Fibroblast of lung (primary cell): ENCODE data around the gene C1R. TPM values are rescaled to one million over a fixed set of nuclear protein-coding genes. Genes with fewer than 3 reads are reported as not detected.
A peak's percentile ranks its signal among the peaks of the same experiment; 100 is the strongest.

ENCODE experiments used
- DNase-seq, 2 donors: peaks; one replicate each; pipeline versions ENCODE4 v3.0.0 to v3.0.0-alpha.2; 2010; ENCODE audit warnings: low read depth in 2 of 2
- H2AFZ ChIP-seq: 2 replicates; pipeline ENCODE4 v1.5.1; 2012; ENCODE audit warnings: low read length, control low read depth, inconsistent platforms
- H3K27ac ChIP-seq: 2 replicates; pipeline ENCODE4 v1.5.1; 2011; ENCODE audit warnings: low read length, control low read depth; ENCODE audit not compliant: insufficient read depth
- H3K27me3 ChIP-seq: 2 replicates; pipeline ENCODE4 v1.5.1; 2011; ENCODE audit warnings: mild to moderate bottlenecking, low read length; ENCODE audit not compliant: control insufficient read depth, insufficient read depth
- H3K36me3 ChIP-seq: 2 replicates; pipeline ENCODE4 v1.5.1; 2011; ENCODE audit warnings: low read length; ENCODE audit not compliant: control insufficient read depth, insufficient read depth
- H3K4me1 ChIP-seq: 2 replicates; pipeline ENCODE4 v1.5.1; 2011; ENCODE audit warnings: low read length; ENCODE audit not compliant: control insufficient read depth, insufficient read depth; ENCODE audit errors: extremely low read depth
- H3K4me2 ChIP-seq: 2 replicates; pipeline ENCODE4 v1.5.1; 2011; ENCODE audit warnings: low read length, control low read depth; ENCODE audit not compliant: insufficient read depth; ENCODE audit errors: extremely low read depth
- H3K4me3 ChIP-seq, 4 experiments: fragments of 200-600 bp in 1 of 4; sonication (generic) in 1 of 4; replicated peaks in 1 of 4; 2 replicates each; pipeline ENCODE4 v1.5.1; 2011 to 2016; ENCODE audit warnings: low read length in 4 of 4, low read depth in 3 of 4, mild to moderate bottlenecking in 3 of 4, control low read depth in 2 of 4, inconsistent platforms in 1 of 4, mixed read lengths in 1 of 4; ENCODE audit not compliant: insufficient read depth in 1 of 4; ENCODE audit errors: control extremely low read depth in 1 of 4
- H3K79me2 ChIP-seq: 2 replicates; pipeline ENCODE4 v1.5.1; 2012; ENCODE audit warnings: mild to moderate bottlenecking, low read length, inconsistent platforms; ENCODE audit not compliant: control insufficient read depth, insufficient read depth
- H3K9ac ChIP-seq: 2 replicates; pipeline ENCODE4 v1.5.1; 2011; ENCODE audit warnings: mild to moderate bottlenecking, low read length, control low read depth; ENCODE audit not compliant: insufficient read depth
- H3K9me3 ChIP-seq: 2 replicates; pipeline ENCODE4 v1.5.1; 2012; ENCODE audit warnings: low read depth, low read length; ENCODE audit not compliant: control insufficient read depth, insufficient read depth
- H4K20me1 ChIP-seq: 2 replicates; pipeline ENCODE4 v1.5.1; 2011; ENCODE audit warnings: low read length; ENCODE audit not compliant: control insufficient read depth, insufficient read depth; ENCODE audit errors: extremely low read depth
- CTCF ChIP-seq, 2 donors: IDR thresholded peaks in 1 of 2; conservative IDR thresholded peaks in 1 of 2; 1 replicate in 1 of 2; 2 replicates in 1 of 2; pipeline ENCODE4 v1.5.1; 2011 to 2012; ENCODE audit warnings: low read length in 2 of 2, control low read depth in 1 of 2, inconsistent platforms in 1 of 2, low read depth in 1 of 2, mild to moderate bottlenecking in 1 of 2
- EZH2 ChIP-seq: IDR thresholded peaks from 2 replicates; pipeline ENCODE4 v1.5.1; 2012; ENCODE audit warnings: low read length, control low read depth, mild to moderate bottlenecking; ENCODE audit errors: missing control alignments
- polyA plus RNA-seq, 2 donors: library from polyadenylated mRNA; depleted of rRNA in 1 of 2; stranded (reverse) in 1 of 2; unstranded in 1 of 2; fragments of >200 nt; gene quantifications; 2 replicates each; pipeline ENCODE4 v1.2.1, GENCODE V29; 2011 to 2012; ENCODE audit warnings: missing spikeins in 1 of 2
- total RNA-seq: library from RNA; depleted of rRNA; stranded (reverse); fragments of >200 nt; gene quantifications from 2 replicates; pipeline ENCODE4 v1.2.1, GENCODE V29; 2014

The C1R gene
- total and polyA plus RNA-seq, 2 donors (not counting 1 experiment from before 2014, with no cell fraction given) = 407 to 617 TPM

GRCh38 chr12:7078163-7078562 lies 14.1 kb downstream of the C1R start:
- no peaks in the 10 kb centered on the region for H3K79me2 ChIP-seq
- H3K4me1 ChIP-seq = peaks cover 24% of the 10 kb centered on the region
- no peak for DNase-seq
- no peak overlapping the region for H3K27ac ChIP-seq
- no peak overlapping the region for H2AFZ ChIP-seq
- H4K20me1 ChIP-seq = no peaks in the 10 kb centered on the region
- no peak overlapping the region for H3K9ac ChIP-seq
- no peaks in the 10 kb centered on the region for H3K27me3 ChIP-seq
- no peaks in the 10 kb centered on the region for H3K9me3 ChIP-seq
- H3K4me3 ChIP-seq = no peak overlapping the region
- peaks cover 17% of the 10 kb centered on the region for H3K36me3 ChIP-seq
- H3K4me2 ChIP-seq = no peak overlapping the region
- TF ChIP-seq CTCF (conservative IDR thresholded peaks at IDR 0.05 in 1 of 2, IDR thresholded peaks at IDR 0.05 in 1 of 2; ENCODE audit: low read depth in 1 of 2, low read length in 2 of 2) (no peak), EZH2 (no peak)

GRCh38 chr12:7076493-7076892 lies 15.8 kb downstream of the C1R start:
- DNase-seq = no peak
- no peak for TF ChIP-seq EZH2
- TF ChIP-seq CTCF (conservative IDR thresholded peaks at IDR 0.05 in 1 of 2, IDR thresholded peaks at IDR 0.05 in 1 of 2; ENCODE audit: low read depth in 1 of 2, low read length in 2 of 2) = no peak
- no peaks in the 10 kb centered on the region for H3K9me3 ChIP-seq
- peaks cover 9% of the 10 kb centered on the region for H3K36me3 ChIP-seq
- H3K27ac ChIP-seq = no peak overlapping the region
- H3K79me2 ChIP-seq = no peaks in the 10 kb centered on the region
- H2AFZ ChIP-seq = no peak overlapping the region
- no peaks in the 10 kb centered on the region for H3K27me3 ChIP-seq
- H3K4me3 ChIP-seq = no peak overlapping the region
- peaks cover 24% of the 10 kb centered on the region for H3K4me1 ChIP-seq
- no peaks in the 10 kb centered on the region for H4K20me1 ChIP-seq
- no peak overlapping the region for H3K9ac ChIP-seq
- no peak overlapping the region for H3K4me2 ChIP-seq

GRCh38 chr12:7075939-7076338 lies 16.3 kb downstream of the C1R start:
- Histone ChIP-seq H3K27me3 (no peaks in the 10 kb centered on the region), H3K4me2 (no peak overlapping the region), H3K4me3 (no peak overlapping the region), H4K20me1 (no peaks in the 10 kb centered on the region), H2AFZ (no peak overlapping the region), H3K79me2 (no peaks in the 10 kb centered on the region), H3K9ac (no peak overlapping the region), H3K36me3 (peaks cover 6% of the 10 kb centered on the region), H3K9me3 (no peaks in the 10 kb centered on the region), H3K27ac (no peak overlapping the region), H3K4me1 (peaks cover 24% of the 10 kb centered on the region)
- TF ChIP-seq EZH2 = no peak
- no peak for TF ChIP-seq CTCF (conservative IDR thresholded peaks at IDR 0.05 in 1 of 2, IDR thresholded peaks at IDR 0.05 in 1 of 2; ENCODE audit: low read depth in 1 of 2, low read length in 2 of 2)
- peak; percentile 13 to 92 for DNase-seq
